ENCODE results near the gene HAPSTR1. TPM values are rescaled to one million over a fixed set of nuclear protein-coding genes. Genes with fewer than 3 reads are reported as not detected.

The HAPSTR1 gene
- total RNA-seq, 4 donors from 2014 or later = 39.1 to 53.1 (median 47.1) TPM

DNA sequence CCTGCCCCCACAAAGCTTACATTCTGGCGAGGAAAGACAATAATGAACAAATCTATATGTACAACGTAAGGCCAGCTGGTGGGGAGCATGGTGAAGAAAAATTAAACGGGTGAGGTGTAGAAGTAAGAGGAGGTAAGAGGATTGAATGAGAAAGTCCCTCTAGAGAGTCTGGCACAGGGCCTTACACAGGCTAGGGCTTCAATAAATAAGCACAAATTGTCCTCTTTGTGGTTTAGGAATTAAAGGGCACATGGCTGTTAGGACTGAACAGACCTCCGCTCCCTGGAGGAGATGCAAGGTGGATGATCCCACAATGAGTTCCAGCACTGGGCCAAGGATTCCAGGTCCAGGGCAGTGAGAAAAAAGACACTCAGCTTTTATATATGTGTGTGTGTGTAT, 43.1 kb upstream of the HAPSTR1 start:
- WGBS, 2 donors = 54 to 81% methylated on average over 4 of the region's 4 CpGs

DNA sequence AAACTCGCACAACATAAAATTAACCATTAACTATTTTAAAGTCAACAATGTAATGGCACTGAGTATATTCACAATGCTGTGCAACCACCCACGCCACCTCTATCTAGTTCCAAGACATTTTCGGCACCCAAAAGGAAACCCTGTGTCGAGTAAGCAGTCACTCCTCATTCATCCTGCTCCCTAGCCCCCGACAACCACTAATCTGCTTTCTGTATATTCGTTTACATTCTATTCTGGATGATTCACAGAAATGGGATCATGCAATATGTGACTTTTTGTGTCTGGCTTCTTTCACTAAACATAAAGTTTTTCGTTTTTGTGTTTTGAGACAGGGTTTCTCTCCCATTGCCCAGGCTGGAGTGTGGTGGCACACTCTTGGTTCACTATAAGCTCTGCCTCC, 42.2 kb upstream of the HAPSTR1 start:
- intact Hi-C loops (cut with DNase I; ENCODE audit: low total_unique reads) = no loop called here
- WGBS, 2 donors = 90 to 93% methylated on average over 7 of the region's 7 CpGs
- no peak for TF ChIP-seq POLR2A (IDR thresholded peaks at IDR 0.05)
- TF ChIP-seq, protein P1, sequence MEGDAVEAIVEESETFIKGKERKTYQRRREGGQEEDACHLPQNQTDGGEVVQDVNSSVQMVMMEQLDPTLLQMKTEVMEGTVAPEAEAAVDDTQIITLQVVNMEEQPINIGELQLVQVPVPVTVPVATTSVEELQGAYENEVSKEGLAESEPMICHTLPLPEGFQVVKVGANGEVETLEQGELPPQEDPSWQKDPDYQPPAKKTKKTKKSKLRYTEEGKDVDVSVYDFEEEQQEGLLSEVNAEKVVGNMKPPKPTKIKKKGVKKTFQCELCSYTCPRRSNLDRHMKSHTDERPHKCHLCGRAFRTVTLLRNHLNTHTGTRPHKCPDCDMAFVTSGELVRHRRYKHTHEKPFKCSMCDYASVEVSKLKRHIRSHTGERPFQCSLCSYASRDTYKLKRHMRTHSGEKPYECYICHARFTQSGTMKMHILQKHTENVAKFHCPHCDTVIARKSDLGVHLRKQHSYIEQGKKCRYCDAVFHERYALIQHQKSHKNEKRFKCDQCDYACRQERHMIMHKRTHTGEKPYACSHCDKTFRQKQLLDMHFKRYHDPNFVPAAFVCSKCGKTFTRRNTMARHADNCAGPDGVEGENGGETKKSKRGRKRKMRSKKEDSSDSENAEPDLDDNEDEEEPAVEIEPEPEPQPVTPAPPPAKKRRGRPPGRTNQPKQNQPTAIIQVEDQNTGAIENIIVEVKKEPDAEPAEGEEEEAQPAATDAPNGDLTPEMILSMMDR (IDR thresholded peaks at IDR 0.05) = no peak
- H3K4me3 ChIP-seq (ENCODE audit: low read depth, poor library complexity, severe bottlenecking) = no peak overlapping the region
- DNase-seq (ENCODE audit: low spot score in 2 of 2) = no peak

More for the DNA sequence above, 43.1 kb upstream of the HAPSTR1 start:
- DNase-seq (ENCODE audit: low spot score in 2 of 2) = peak in 1 of 2 donors; percentile 24
- H3K4me3 ChIP-seq (ENCODE audit: low read depth, poor library complexity, severe bottlenecking) = no peak overlapping the region
- intact Hi-C loops (cut with DNase I; ENCODE audit: low total_unique reads) = no loop called here
- no peak for TF ChIP-seq POLR2A (IDR thresholded peaks at IDR 0.05)
- TF ChIP-seq, protein P1 (IDR thresholded peaks at IDR 0.05) = no peak

DNA sequence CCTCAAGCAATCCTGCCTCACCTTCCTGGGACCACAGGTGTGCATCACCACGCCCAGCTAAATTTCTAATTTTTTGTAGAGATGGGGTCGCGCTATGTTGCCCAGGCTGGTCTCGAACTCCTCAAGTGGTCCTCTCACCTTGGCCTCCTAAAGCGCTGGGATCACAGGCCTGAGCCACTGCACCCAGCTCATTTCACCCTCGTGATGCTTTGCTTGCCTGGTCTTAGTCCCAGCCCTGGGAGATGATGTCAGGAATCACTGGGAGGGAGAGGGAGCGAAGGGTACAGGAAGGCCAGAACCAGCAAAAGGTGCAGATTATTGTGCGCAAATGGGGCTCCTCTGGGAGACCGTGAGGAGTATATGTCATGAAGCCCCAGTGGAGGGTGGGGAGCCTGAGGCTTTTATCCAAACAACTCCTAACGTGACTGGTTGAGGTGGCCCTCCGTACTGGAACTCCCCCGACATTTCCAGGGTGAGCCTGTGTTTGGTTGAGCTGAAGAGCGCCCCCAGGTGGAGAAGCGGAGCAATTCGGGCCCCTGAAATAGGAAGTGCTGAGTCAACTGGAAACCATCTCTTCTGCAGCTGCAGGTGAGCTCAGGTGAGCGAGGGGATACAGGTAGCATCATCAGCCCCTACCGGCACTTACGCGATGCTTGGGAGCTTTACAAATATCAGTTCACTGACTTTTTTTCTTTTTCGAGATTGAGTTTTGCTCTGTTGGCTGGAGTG, 41.2 kb upstream of the HAPSTR1 start:
- intact Hi-C loops (cut with DNase I; ENCODE audit: low total_unique reads) = no loop called here
- H3K4me3 ChIP-seq (ENCODE audit: low read depth, poor library complexity, severe bottlenecking) = no peak overlapping the region
- TF ChIP-seq, protein P1 (IDR thresholded peaks at IDR 0.05) = no peak
- no peak for TF ChIP-seq POLR2A (IDR thresholded peaks at IDR 0.05)
- WGBS, 2 donors = 62 to 68% methylated on average over 20 of the region's 20 CpGs
- DNase-seq (ENCODE audit: low spot score in 2 of 2) = no peak

DNA sequence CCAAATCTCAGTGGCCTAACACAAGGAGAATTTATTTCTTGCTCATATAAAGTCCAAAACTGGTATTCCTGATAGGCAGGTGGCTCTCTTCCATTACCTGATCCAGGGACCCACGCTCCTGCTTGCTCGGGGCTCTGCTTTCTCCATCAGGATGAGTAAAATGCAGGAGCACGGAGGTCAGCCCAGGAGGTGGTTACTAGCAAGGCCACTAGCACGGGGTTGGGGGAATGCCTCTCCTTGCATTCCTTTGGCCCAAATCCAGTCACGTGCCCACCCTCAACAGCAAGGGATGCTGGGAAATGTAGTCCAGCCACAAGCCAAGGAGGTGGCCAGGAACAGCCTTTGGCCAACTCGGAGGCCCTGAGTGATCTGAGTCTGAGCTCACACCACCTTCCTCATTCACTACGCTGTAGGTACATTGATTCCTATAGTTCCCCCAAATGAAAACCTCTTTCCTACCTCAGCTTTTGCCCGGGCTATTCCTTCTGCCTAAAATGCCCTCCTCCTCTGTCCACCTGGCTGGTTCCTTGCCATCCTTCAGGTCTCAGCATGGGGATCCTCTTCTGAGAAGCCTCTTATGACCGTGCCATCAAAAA, 38.3 kb upstream of the HAPSTR1 start:
- no peak overlapping the region for H3K4me3 ChIP-seq (ENCODE audit: low read depth, poor library complexity, severe bottlenecking)
- TF ChIP-seq, protein P1 (IDR thresholded peaks at IDR 0.05) = no peak
- TF ChIP-seq POLR2A (IDR thresholded peaks at IDR 0.05) = no peak
- intact Hi-C loops (cut with DNase I; ENCODE audit: low total_unique reads) = no loop called here
- DNase-seq (ENCODE audit: low spot score in 2 of 2) = no peak
- 37 to 47% methylated on average over 9 of the region's 9 CpGs for WGBS, 2 donors

DNA sequence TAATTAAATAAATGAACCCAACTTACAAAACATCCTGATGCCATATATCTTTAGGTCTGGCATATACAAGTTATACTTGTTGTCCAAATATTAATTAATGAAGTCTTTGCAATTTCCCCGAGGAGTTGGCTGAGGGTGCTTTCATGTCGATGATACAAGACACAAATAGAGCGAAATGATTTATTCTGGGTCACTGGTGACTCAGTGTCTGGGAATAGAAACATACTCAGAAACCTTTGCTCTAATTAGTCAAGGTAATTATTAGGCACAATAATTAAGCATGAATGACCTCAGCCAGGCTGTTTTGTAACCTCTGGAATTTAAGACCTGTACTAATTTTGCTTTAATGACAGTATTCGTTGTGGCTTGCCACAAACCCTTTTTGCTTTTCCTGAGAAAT, 37.0 kb upstream of the HAPSTR1 start:
- TF ChIP-seq, protein P1 (IDR thresholded peaks at IDR 0.05) = no peak
- no peak for TF ChIP-seq POLR2A (IDR thresholded peaks at IDR 0.05)
- no peak for DNase-seq (ENCODE audit: low spot score in 2 of 2)
- intact Hi-C loops (cut with DNase I; ENCODE audit: low total_unique reads) = no loop called here
- WGBS, 2 donors = 40 to 44% methylated on average over 4 of the region's 4 CpGs
- H3K4me3 ChIP-seq (ENCODE audit: low read depth, poor library complexity, severe bottlenecking) = no peak overlapping the region
